A549 treated with ZK216348 at 1 μM for 4 hours (cell line): Measurements from ENCODE around the gene TMEM205. TPM values are rescaled to one million over a fixed set of nuclear protein-coding genes. Genes with fewer than 3 reads are reported as not detected.

Experiments
- total RNA-seq: library from RNA; stranded (reverse); fragments of 200-300 nt; extraction: Qiagen RNA extraction; gene quantifications from 5 replicates; pipeline ENCODE4 v1.2.3, GENCODE V29; 2022; ENCODE audit warnings: low read depth

TMEM205 gene
- 85.8 to 127 TPM (median 117 TPM) in 5 replicates for total RNA-seq

GRCh38 chr19:11346104-11346940, at the start of gene TMEM205, which contains the start of gene CCDC159:
Gene TMEM205 (minus strand): TSS chr19:11346268. CDS start chr19:11345619, 649 bp downstream.
Gene CCDC159 (plus strand): TSS chr19:11346519. CDS start chr19:11346607, 88 bp downstream.

GRCh38 chr19:11374433-11375142, 28.5 kb upstream of the TMEM205 start, which contains the start of gene SWSAP1:
Gene SWSAP1 (plus strand): TSS chr19:11374666. CDS start chr19:11374681, 15 bp downstream.

GRCh38 chr19:11355160-11356073, 9.3 kb upstream of the TMEM205 start, which contains the start of gene PLPPR2:
Gene PLPPR2 (plus strand): TSS chr19:11355432. CDS start chr19:11357674, 2,242 bp downstream.

GRCh38 chr19:11339254-11340098, 6.6 kb downstream of the TMEM205 start, which contains the start of gene RAB3D:
Gene RAB3D (minus strand): TSS chr19:11339657. CDS start chr19:11337399, 2,258 bp downstream.

GRCh38 chr19:11295665-11296245, 50.3 kb downstream of the TMEM205 start, which contains the start of gene TSPAN16:
Gene TSPAN16 (plus strand): TSS chr19:11296160. CDS start chr19:11296298, 138 bp downstream.

Other genes starting within 250 kb of the TMEM205 start
- gene SPC24, start 190.5 kb downstream of the TMEM205 start, total RNA-seq, result 14.2 to 17.8 TPM (median 16.2 TPM) in 5 replicates
- gene KANK2, start 148.7 kb downstream of the TMEM205 start, total RNA-seq, result 34.6 to 59.3 TPM (median 46.8 TPM) in 5 replicates
- not detected in 5 replicates for gene ANGPTL8, start 106.6 kb downstream of the TMEM205 start, total RNA-seq
- gene DOCK6, start 83.7 kb downstream of the TMEM205 start, total RNA-seq, result 5.3 to 11.8 TPM (median 9.6 TPM) in 5 replicates
- not detected in 5 replicates for gene TSPAN16, start 50.1 kb downstream of the TMEM205 start, total RNA-seq
- gene RAB3D, start 6.6 kb downstream of the TMEM205 start, total RNA-seq, result 3.2 to 4.8 TPM (median 3.7 TPM) in 5 replicates
- gene CCDC159, start 251 bp upstream of the TMEM205 start, total RNA-seq, result 2.5 to 5.1 TPM (median 4.9 TPM) in 5 replicates
- gene PLPPR2, start 9.2 kb upstream of the TMEM205 start, total RNA-seq, result 5.8 to 10.6 TPM (median 9.4 TPM) in 5 replicates
- gene SWSAP1, start 28.4 kb upstream of the TMEM205 start, total RNA-seq, result 1.1 to 2.5 TPM (median 2.1 TPM) in 5 replicates
- 2.7 to 6.1 TPM (median 4.9 TPM) in 5 replicates for gene EPOR, start 38.0 kb upstream of the TMEM205 start, total RNA-seq
- gene RGL3, start 73.0 kb upstream of the TMEM205 start, total RNA-seq, result 1.7 to 2.7 TPM (median 2.2 TPM) in 5 replicates
- gene ODAD3, start 88.9 kb upstream of the TMEM205 start, total RNA-seq, result 1.1 to 2.1 TPM (median 1.3 TPM) in 5 replicates
- gene PRKCSH, start 89.4 kb upstream of the TMEM205 start, total RNA-seq, result 216 to 282 TPM (median 266 TPM) in 5 replicates
- 0.05 to 0.19 TPM (median 0.13 TPM) in 3 of 5 replicates, not detected in the others for gene ELAVL3, start 134.8 kb upstream of the TMEM205 start, total RNA-seq
- 2.8 to 4.9 TPM (median 4.0 TPM) in 5 replicates for gene ZNF653, start 159.6 kb upstream of the TMEM205 start, total RNA-seq
- 22.5 to 35.8 TPM (median 34.6 TPM) in 5 replicates for gene ECSIT, start 182.9 kb upstream of the TMEM205 start, total RNA-seq
- 0.17 to 0.68 TPM (median 0.42 TPM) in 5 replicates for gene CNN1, start 192.6 kb upstream of the TMEM205 start, total RNA-seq
- 84.5 to 121 TPM (median 104 TPM) in 5 replicates for gene ELOF1, start 213.0 kb upstream of the TMEM205 start, total RNA-seq
- gene ACP5, start 231.4 kb upstream of the TMEM205 start, total RNA-seq, result 0.41 TPM in 1 of 5 replicates, not detected in the others